SHP77 (cell line): ENCODE measurements around the gene C11orf21.
"Not testable (repeated sequence)": the region's sequence is repeated elsewhere in the genome, so short reads cannot be mapped to it uniquely, and the experiment has no call there.

ENCODE experiments used
- DNase-seq, 2 experiments: peaks; one replicate each; lab custom pipeline; 2025; lab: John Stamatoyannopoulos, UW

C11orf21 gene

DNA sequence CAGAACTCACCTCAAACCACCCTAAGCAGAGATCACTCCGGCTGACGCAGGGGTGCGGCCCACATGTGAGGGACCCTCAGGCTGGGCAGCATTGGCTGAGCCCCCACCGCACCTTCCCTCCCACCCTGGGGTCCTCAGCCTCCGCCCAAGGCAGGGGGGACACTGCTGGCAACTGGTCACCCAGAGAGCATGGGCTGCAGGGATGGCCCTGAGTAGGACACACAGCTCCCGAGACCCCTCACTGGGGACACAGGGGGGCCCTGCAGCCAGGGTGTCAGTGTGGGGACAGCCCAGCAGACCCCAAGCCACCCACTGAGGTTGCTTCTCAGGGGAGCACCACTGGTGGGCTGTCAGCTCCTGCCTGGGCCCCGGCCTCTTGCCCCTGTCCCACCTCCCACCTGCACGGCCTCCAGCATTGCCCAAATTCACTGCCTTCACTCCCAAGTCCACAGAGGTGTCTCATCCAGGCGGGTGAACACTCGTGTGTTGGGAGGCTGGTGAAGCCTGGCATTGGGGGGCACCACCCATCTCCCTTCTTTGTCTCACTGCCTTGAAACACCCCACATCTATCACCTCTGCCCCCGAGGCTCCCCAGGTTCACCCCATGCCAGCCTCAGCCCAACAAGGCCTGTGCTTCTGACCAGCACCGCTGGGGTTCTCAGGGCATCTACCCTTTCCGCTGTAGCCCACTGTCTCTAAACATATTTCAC, 4.7 kb downstream of the C11orf21 start:
- no peak for DNase-seq

DNA sequence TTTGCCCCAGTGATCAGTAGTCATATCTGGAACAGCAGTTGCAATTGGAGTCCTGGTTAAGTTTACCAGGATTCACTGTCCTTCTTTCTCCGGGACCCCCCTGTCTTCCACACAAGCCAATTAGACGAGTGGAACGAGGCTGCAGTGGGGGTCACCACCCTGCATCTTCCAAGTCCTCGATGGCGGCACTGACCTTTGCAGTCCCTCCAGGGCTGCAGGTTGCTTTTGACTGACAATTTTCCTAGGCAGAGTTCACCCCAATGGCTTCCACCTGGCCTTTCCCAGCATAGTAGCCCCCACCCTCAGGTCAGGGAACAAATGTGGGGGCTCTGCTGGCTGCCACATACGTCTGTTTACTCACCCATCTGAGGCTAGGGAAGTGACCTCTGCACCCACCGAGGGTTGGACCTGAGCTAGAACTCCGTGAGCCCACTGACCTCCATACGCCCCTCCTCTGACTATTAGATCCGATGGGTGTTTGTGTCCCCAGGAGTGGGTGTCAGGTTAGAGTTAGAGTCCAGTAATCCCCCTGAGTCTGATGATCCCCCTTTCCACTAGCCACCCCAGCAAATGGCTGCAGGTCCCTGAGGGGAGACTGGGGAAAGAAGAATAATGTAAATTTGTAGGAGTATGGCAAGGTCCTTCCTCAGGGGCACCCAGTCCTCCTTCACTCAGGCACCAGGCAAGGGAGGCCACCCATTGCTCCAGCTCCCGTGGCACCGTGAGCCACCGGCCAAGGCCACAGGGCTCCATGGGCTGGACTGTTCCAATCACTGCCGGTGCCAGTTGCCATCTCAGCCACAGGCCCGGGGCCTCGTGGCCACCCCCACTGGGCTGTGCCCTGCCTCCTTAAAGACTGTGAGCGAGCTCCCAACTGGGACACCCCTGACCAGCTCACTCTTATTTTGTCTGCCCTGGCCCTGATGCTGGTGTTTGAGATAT, 5.5 kb downstream of the C11orf21 start:
- no peak for DNase-seq

DNA sequence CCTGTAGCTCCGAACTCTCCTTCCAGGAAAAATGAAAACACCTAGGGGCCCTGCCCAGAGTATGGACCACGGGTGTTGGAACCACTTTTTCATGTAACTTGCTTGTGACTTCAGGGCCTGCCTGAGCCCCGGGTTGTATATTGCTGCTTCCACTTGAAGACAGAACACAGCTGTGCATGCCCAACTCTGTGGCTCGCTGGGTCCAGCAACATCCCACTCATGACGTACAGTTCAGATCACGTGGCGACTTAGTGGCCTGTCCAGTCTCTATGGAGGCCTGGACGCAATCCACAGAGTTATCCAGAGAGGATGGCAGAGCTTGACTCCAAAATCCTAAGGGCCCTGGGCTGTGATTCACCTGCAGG, 6.8 kb downstream of the C11orf21 start:
- no peak for DNase-seq

DNA sequence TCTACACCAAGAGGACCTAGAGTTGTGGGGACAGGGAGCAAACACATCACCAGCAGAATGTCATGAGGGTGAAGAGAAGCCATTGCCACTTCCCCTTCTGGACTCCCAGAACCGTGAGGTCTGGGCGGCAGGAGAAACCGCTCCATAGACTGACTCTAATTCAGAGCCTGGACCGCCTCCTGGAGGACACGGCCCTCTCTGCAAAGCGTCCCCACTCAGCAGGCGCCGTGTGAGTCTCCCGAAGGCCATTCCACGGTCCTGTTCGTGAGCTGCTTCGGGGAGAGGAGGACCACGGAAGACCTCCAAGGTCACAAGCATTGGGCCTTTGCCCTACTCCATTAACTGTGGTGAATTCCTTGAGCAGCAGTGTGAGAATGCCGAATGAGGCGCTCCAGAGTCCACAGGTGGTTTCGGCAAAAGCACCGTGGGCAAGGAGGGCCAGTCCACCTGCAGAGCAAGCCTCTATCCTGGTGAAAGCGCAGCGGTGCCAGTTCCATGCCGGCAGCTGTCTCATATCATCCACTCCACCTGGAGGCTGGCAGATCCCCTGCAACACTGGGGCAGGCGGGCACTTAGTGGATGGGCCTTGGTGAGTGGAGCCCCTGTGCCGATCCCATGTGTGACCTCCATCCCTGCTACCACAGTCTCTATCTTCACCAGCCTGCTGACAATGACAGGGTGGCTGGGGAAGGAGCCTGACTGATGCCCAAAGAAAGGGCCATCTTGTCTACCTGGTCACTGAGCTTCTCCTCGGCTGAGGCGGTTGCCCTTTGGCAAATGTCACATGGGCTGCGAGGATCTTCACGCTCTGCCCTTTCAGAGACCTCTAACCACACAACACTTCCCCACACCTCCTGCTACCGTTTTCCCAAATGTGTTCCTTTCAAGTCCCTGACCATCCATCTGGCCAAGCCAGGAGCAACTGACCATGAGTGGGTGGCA, 7.5 kb downstream of the C11orf21 start:
- DNase-seq = no peak

DNA sequence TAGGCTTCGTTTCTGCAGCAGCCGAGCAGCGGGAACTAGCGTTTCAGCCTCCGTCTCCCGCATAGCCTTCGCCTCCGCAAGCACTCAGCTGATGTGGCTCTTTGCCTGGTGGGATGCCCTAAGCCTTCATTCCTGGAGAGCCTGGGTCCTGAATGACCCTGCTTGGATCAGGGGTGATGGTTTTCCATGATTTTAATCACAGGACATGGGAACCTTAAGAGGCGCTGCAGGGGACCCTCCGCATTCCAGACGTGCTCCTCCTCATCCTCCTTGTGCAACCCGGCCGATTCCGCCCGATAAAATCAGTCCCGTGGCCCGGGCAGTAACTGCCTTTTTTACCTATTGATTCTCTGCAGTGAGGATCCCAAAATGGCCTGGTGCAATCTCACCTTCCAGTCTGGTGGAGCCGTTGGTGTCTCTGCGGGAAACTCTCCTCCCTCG, 8.2 kb downstream of the C11orf21 start:
- no peak for DNase-seq

DNA sequence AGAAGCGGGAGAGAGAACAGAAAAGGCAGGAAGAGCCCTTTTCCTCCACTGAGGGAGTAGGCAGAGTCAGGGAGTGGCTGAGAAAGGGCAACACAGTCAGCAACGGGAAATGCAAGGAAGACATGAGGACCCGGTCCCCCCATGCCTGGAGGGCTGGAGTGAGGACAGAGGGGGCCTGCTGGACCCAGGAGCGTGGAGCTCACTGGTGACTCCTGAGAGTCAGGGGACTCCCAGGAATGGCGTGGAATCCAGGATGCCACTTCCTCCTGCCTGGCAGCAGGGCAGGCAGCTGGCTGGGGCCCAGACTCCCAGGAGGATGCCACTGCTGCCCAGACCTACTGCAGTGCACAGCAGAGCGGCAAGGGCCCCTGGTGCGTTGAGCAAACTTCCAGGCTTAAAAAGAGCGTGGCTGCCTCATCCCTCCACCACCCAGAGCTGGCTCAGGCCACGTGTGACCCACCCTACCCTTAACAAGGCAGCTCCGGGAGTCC, 11.3 kb downstream of the C11orf21 start:
- DNase-seq = no peak

DNA sequence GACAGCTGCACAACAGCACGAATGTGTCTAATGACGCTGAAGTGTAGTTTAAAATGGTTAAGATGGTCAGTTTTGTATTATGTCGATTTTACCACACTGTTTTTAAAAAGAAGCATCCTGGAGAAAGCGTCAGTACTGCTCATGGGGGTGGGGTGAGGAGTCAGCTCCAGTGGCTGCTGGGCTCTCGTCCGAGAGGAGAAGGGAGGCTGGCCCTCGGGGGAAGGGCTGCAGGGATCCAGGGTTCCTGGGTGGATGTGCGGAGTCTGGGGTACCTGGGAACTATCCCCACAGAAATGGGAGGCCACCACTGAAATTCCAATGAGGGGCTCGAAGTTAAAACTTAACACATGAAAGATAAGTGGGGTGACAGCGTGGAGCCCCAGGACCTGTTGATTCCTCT, 11.9 kb downstream of the C11orf21 start:
- no peak for DNase-seq

DNA sequence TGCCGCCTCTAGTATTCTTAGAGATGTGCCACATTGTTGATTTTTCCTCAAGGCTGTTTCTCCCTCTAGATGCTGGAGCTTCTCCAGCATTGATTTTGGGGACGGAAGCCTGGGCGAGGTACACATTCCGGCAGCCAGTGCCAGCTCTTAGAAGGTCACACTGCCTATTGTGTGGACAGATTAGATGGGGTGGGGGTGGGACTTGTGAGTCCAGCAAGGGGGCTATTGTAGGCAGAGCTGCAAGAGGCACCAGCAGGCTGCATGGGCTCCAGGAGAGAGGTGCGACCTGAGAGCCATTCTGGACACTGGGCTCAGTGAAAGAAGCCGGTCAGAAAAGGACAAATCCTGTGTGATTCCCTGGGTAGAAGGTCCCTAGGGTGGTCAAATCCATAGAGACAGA, 12.4 kb downstream of the C11orf21 start:
- DNase-seq = no peak

DNA sequence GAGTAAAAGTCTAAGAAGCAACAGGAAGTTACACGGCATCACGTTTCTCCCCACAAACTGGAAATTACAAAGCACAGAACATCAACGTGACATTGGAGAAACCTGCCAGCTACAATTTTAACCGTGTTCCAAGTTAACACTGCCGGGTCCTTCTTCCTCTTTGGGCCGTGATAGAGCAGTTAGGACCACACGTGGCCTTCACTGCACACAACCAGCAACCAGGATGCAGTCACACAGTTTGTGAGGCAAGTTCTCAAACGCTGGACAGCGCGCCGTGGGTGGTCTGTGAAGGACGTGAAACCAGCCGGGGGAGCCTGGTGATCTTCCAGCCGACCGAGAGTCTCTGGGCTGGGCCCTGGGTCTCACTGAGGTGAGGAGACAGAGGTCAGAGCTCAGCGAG, 14.6 kb downstream of the C11orf21 start:
- DNase-seq = no peak

DNA sequence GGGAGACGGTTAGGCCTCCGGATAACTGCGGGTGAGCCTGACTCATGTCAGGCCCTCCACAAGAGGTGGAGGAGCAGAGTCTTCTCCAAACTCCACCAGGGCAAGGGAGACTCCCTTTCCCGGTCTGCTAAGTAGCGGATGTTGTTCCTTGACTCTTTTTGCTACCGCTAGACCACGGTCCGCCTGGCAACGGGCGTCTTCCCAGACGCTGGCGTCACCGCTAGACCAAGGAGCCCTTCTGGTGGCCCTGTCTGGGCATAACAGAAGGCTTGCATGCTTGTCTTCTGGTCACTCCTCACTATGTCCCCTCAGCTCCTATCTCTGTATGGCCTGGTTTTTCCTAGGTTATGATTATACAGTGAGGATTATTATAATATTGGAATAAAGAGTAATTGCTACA, 15.4 kb downstream of the C11orf21 start:
- not testable (repeated sequence) for DNase-seq

DNA sequence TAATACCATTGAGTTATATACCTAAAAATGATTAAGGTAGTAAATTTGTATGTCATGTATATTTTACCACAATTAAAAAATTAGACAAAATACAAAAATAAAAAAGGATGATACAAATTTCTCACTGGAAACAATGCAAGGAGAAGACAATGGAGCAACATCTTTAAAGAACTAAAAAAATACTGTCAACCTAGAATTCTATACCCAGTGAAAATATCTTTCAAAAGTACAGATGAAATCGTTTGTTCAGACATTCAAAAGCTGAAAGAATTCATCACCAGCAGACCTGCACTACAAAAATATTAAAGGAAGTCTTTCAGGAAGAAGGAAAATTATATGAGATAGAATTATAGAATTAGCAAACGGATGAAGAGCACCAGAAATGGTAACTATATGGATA, 21.5 kb downstream of the C11orf21 start:
- no peak for DNase-seq

DNA sequence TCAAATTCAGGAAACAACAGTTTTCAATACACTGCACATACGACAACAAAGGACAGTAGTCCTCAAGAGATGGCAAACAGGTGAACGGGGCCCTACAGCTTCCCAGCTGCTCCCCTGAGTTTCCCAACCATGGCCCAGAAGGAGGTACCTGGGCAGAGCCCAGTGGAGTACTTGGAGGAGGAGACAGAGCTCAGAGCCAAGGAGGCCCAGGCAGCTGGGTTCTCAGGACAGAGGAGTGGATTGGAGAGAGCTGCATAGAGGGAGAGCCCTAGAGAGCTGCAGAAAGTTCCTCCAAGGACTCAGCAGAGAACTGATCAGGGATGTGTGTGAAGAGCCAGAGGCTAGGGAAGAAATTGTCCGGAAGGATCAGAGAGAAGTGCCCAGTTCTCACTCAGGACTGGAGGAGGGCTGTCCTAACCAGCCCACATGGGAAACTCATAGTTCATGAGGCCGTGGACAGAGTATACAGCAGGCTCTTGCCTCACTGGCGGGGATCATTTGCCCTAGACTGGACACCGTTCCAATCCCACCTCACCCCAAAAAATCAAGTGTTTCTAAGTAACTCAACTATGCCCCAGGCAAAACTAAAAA, 23.7 kb downstream of the C11orf21 start:
- DNase-seq = no peak

DNA sequence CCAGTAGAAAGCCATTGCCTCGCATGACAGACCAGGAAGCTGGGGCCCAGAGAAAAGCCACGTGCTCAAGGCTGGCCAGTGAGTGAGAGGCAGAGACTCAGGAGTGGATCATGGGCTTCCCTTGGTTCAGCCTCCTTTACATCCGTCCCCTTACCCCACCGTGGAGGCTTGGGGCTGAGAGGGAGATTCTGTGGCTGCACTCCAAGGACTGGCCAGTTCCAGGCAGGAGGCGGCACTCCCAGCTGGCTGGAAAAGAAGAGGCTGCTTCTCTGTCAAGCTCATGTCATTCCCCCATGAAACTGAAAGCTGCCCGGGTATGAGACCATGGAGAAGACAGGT, 24.7 kb downstream of the C11orf21 start:
- no peak for DNase-seq

DNA sequence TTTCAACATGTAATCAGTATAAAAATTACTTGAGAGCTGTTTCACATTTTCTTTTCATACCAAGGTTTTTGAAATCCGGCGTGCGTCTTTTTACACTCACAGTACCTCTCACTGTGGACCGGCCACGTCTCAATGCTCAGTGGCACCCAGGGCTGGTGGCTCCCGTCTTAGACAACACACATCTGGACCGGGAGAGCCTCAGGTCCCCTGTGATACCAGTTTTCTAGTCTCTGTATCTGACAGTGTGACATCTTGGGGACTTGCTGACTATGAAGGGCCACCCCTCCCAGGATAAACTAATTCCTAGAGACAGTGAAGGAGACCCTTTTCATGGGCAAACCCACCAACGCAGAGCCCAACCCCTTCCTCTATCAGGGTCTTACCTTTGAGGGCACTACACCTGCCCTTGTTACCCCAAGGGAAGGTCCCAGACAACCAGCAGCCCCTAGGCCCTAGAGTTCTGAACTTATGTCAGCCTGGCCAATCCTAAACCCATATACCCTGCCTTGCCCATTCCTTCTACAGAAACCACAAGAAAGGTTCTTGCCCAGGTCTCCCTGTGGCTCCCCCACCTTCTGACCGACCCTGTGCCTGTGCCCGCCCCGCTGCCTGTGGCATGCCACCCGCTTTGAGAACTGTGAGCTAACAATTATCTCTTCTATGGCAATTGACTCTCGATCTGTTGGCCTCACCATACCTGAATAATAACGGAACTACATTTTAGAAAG, 25.3 kb downstream of the C11orf21 start:
- DNase-seq = no peak

DNA sequence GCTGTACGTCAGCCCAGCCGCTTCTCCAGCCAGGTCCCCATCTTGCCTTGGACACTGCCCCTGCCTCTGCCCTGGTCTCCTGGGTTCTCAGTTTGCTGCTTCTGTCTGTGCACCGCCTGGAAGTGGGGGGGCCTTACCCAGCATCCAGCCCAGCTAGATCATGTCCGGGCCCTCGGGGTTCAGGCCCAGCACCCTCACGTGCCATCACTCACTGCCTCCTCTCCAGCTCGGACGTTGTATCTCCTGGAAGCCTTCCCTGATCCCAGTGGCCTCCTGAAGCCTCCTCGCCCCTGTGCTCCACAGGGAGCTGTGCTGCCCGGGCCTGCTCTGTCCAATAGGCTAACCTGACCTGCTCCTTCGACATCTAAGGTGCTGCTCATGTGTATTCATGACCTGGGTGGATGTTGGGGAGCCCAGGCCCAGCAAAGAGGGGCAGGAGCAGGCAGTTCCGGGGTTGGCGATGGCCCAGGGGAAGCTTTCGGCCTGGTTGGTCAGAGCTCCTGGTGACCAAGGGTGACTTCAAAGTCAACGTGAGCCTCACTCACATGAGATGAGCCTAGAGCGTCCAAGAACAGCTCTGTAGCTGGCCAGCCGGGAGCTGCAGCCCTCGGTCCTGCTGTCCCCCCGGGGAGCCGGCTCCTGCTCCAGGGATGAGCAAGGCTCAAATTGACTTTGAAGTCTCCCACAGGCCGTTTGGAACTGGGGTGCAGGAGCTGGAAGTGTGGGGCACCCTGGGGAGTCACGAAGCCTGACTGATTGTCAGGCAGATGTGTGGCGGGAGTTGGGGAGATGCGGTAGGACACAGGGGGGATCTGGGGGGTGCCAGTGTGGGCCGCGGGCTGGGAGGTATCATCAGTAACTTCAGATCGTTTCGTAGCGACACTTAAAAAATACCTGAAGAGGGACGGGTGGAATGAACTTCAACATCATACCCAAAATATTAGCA, 26.1 kb downstream of the C11orf21 start:
- DNase-seq = no peak

DNA sequence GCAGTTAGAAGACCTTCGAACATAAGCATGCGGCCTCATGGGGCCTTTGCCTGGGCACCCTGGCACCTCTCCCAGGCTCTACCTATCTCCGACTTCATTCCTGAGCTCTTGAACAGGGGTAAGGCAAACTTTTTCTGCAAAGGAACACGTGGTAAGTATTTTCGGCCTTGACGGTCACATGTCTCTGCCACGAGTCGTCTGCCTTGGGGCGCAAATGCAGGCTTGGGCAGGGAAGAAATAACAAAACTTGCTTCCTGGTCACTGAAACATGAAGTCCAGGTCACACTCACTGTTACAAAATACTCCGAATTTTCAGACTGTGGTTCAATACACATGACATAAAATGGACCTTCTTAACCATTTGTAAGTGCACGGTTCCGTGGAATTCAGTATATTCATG, 27.9 kb downstream of the C11orf21 start:
- DNase-seq = no peak

DNA sequence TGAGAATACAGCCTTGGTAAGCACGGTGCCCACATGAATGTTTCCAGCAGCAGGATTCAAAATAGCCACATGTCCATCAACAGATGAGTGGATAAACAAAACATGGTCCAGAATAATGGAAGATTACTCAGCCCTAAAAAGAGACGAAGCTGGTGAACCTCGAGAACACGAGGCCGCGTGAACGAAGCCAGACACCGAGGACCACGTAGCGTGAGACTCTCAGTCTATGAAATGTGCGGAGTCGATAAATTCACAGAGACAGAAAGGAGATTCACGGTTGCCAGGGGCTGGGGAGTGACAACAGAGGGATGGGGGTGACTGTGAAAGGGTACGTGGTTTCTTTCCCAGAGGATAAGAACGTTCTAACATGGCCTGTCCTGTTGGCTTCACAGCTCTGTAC, 28.4 kb downstream of the C11orf21 start:
- DNase-seq = no peak

DNA sequence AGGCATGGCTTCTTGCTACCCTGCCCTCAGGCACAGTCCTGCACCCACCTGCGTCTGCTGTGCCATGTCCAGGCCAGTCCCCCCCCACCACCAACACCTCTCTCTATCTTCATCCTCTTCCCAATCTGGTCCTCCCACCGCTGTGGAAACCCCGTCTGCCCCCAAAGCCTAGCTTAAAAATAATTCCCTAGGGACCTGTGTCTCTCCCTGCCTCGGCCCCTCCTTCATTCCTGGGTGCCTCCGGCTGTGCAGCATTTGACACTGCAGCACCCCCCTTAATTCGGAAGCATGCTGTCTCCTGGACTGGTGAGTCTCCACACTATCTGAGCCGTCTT, 28.8 kb downstream of the C11orf21 start:
- DNase-seq = no peak

DNA sequence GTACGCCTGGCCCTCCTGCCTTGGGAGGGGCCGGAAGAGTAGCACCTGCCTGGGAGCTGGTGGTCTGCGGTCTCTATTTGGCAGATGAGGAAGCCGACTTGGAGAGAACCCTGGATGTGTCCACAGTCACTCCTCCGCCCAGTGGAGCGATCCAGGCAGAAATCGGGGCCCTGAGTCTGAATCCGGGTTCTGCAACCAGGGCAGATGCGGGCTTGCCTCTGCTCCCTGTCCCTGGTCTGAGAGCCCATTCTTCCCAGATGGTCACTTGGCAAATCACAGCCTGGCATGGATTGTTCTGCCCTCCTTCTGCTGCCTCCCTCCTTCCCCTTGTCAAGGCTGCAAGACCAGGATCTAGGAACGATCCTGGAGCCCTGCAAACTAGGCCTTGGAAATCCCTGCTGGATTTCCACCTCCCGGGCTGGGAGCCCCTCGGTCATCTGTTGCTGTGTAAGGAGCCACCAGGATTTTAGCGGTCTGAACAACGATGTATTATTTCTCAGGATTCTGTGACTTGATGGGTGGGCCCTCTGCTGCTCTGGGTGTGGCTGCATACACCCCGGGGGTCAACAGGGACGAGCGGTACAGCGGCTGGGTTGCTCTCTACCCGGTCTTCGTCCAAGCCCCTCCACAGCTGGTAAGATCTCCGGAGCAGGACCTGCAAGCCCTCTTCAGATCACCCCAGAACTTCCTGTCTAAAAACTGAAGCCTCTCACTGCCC, 29.3 kb downstream of the C11orf21 start:
- DNase-seq = no peak
